HG03432 (cell line): ENCODE measurements around the gene LRRFIP1.
A peak's percentile ranks its signal among the peaks of the same experiment; 100 is the strongest.

ENCODE experiments used
- ATAC-seq: cut with Tn5 transposase; IDR thresholded peaks from one replicate; pipeline ENCODE4 v1.9.1; 2021; ENCODE audit warnings: mild to moderate bottlenecking, moderate library complexity; ENCODE audit not compliant: unreplicated experiment

The LRRFIP1 gene

GRCh38 chr2:237700512-237701032, 73.2 kb downstream of the LRRFIP1 start:
- peak; percentile 52 for ATAC-seq

- ATAC-seq: no peak
Measured at GRCh38 chr2:237701033-237701858, 73.9 kb downstream of the LRRFIP1 start.

DNA sequence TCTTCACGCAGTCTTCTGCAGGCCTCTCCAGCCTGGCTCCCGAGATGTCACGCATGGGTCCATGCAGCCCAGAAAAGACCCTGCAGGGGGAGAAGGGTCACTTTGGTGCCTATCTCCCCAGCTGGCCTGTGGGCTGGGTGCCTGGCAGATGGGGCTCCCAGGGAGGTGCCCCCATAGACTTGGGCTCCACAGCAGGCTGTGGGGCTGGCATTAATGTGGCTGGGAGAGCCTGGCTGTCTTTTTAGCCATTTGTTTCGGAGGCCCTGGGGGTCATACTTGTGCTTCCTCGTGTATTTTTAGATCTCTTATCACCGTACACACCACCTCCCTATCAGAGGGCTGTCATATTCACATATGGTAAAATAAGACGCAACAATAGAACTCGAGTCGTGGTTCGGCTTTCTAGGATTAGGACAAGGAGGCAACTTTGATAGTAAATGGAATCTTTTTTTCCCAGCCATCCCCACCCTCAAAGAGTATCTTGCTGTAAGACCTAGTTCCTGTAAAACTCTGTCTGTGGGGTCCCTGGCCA, 74.5 kb downstream of the LRRFIP1 start:
- ATAC-seq: no peak

- ATAC-seq: peak; percentile 23
Measured at GRCh38 chr2:237702441-237703391, 75.3 kb downstream of the LRRFIP1 start.

DNA sequence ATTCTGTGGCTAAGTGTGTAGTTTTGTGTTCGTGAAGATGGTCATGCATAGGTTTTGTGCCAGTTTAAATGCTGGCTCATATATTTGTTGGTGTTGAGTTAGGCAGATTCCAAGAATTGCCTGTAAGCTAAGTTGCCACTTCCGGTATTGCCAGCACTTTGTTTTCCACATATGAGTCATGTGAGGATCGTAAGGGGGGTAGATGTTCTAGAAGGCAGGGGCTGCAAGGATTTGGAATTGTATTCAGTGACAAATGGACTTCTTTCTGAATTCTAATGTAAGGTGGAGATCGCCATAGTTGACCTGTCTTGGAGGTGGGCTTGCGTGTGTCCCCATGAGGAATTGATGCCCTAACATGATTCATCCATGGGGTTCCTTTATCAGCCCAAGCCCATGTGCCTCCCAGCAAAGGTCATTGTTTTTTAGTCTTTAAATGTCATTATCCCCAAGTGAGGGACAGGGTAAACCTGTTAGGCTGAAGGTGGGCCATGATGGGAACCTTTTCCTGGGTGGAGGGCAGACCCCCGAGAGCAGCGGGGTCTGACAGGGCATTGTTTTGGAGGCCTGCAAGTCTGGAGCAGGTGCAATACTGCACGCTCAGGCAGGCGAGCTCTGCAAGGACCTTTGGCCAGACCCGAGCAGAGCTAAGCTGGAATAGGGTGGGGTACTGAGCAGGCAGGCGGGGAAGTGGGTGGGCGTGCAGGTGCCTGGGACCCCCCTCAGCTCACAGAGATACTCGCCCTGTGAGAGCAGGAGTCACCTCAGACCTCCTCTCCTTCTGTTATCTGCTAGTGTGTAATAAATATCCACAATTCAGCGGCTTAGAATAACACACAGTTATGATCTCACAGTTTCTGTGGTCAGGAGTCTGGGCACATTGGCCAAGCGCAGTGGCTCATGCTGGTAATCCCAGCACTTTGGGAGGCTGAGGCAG, 77.4 kb downstream of the LRRFIP1 start:
- ATAC-seq: no peak

DNA sequence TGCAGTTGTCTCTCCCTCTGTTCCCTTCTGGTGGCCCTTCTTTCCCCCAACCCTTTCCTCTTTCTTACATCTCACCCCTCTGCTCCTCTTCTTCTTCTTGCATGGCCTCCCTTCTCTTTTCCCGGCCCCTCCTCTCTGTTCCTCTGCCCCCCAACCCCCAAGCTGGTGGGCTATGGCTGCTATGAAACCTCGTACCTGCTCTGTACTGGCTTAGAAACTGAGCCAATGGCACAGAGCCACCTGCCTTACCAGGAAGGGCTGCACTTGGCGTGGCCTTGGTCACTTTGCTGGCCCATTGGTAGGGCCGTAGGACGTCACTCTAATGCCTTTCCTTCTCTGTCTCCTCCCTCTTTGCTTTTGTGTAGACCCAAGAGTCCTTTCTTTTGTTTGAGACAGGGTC, 78.9 kb downstream of the LRRFIP1 start:
- no peak for ATAC-seq

DNA sequence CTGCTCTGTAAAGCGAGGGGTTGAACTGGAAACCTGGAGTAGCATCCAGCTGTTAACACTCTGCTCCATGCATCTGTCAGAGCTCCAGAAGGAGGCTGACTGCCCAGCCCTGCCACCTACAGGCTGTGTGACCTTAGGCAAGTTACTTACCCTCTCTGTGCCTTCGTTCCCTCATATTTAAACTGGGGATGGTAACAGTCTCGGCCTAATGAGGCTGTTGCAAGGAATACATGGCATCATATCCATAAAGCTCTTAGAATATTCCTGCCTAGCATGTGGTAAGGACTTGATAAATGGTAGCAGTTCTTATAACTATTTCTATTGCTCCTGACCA, 80.6 kb downstream of the LRRFIP1 start:
- ATAC-seq: no peak

- ATAC-seq: no peak
Measured at GRCh38 chr2:237708491-237708890, 81.1 kb downstream of the LRRFIP1 start.

DNA sequence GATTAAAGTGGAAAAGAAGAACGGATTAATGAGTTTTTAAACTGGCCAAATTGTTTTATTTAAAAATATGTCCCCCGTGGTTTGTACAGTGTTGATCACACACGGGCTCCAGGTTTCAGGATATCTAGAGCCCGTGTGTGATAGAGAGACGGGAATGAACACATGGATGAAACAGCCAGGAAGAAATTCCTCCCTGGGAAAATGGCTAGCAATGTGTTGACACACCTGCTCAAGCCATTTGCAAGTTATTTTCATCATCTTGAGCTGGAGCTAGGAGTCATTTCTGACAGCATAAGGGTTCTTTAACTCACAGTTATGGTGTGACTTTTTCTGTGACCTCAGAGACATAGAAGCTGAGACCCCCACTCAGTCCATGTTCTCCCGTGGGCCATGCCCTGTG, 81.6 kb downstream of the LRRFIP1 start:
- ATAC-seq: no peak

- ATAC-seq: no peak
Measured at GRCh38 chr2:237711458-237712150, 84.2 kb downstream of the LRRFIP1 start.

GRCh38 chr2:237712477-237713377, 85.3 kb downstream of the LRRFIP1 start:
- ATAC-seq: no peak

DNA sequence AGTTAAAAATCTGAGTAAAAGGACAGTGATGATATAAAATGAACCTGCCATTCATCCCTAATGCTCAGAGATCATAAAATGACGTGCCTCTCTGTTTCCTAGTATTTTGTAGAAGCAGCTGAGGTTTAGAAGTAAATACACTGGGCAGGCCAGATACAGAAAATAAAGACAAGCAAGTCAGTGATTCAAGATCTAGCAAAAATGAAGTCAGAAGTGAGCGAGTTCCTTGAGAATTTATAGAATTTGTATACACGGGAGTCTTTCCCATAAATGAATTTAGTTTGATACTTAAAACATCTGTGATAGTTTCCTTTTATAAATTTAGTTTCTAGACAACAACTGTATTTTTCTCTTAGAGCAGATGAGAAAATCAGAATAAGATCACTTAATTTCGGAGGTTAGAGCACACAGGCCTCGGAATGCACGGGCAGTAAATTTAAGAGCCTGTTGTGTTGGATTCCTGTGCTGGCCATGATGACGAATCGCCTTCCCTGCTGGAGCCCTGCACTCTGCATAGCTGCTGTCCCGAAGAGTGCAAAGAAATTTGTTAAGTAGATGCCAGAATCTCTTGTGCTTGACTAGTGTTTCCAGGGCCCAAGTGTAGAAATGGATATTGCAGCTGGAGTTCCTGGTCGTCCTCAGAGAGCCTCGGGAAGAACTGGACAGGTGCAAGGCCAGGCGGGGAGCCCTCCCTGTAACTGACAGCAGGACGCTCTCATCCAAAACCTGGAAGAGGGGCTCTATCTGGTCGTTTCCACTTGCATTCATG, 87.5 kb downstream of the LRRFIP1 start:
- no peak for ATAC-seq

DNA sequence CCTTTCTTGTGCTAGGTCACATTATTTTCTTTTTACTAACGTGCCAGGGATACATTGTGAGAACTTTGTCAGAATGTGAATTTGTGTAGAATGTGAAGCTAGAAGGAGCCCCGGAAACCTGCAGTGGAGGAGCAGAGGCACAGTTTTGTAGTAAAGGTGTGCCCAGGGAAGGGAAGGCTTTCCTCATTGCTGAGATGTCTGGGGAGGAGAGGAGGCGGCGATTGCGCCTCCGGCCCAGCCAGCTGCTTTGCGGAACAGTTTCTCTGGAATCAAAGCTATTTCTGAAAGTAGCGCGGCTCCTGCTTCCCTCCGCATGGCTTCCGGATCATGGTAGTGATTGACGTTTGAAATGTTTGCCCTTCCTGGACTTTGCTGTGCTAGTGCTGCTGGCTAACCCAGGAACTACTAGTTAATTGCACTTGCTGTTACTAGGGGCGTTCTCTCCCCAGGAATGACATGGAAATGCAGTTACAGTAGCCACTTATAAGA, 88.1 kb downstream of the LRRFIP1 start:
- no peak for ATAC-seq

DNA sequence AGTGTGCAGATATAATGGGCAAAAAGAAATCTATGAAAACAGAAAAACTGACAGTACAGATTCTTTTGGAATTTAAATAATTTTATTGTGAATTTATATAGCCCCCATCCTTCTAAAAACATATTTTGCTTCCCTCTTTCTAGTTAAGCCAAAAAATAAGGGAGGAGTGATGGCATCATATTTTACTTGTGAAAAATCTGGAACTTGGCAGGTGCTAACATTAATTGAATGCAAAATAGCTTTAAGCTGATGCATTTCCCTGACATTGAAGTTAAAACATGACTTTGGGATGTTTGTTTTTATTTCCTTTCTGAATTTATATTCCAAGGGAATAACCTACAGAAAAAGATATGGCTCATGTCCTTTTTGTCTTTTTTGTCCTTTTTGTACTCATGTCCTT, 88.6 kb downstream of the LRRFIP1 start:
- no peak for ATAC-seq

- ATAC-seq: no peak
Measured at GRCh38 chr2:237717366-237718276, 90.2 kb downstream of the LRRFIP1 start.

GRCh38 chr2:237718277-237718634, 90.9 kb downstream of the LRRFIP1 start:
- ATAC-seq: no peak

GRCh38 chr2:237720444-237720843, 93.1 kb downstream of the LRRFIP1 start:
- ATAC-seq: no peak
